NCI-H1092 treated with DMSO at 0.1 percent for 48 hours (cell line): ENCODE measurements around the gene ARHGAP23.
"Not testable (repeated sequence)": the region's sequence is repeated elsewhere in the genome, so short reads cannot be mapped to it uniquely, and the experiment has no call there.

Experiments used
- DNase-seq: peaks from one replicate; lab custom pipeline; 2025; lab: John Stamatoyannopoulos, UW

Gene ARHGAP23

DNA sequence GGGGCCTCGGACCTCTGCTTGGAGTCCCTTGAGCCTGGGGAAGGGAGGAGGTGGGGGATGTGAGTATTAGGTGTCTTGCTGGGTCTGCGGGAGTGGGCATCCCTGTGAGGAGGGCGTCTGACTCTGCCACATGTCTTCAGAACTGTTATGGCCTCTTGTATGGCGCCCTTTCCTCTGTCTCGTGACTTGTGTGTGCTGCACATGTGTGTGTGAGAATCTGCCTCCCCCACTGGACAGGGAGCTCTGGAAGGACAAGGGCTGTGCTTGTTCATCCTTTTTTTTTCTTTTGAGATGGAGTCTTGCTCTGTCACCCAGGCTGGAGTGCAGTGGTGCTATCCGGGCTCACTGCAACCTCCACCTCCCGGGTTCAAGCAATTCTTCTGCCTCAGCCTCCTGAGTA is 33.4 kb downstream of the ARHGAP23 start:
- no peak for DNase-seq

DNA sequence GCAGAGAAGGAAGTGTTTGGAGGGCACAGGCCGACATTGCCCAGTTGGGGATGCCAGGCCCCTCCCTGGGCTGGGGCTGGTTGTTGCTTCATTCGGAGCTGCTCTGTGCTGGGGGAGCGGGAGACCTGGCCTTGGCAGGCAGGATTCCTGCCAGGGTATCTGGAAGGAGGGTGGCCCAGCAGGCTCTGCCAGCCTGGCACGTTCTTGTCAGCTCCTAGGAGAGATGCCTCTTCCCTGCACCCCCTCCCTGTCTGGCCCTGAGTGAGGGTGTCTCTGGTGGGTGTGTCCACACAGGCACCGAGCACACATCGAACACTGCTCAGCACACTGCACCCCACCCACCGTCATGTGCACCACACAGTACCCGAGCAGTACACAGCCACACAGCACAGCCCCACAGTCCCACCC is 35.2 kb downstream of the ARHGAP23 start:
- no peak for DNase-seq

DNA sequence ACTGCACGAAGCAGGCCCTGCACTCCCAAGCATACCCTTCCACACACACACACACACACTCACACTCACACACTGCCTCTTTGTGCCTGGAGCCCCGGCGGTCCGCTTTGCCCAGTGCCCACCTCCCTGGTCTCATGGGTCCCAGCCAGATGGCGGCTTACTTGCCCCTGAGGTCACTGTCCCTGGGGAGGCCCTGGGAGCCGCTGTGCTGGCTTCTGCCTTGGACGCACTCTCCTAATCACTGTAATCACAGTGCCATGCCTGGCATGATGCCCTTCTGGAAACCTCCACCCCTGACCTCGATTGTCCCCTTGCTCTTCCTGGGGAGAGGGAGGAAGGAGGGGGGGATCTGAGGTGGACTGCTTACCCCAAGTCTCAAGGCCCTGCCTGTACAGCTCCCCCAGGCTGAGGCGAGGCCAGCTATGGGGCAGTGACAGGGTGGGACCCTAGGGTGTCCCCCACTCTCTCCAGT is 36.0 kb downstream of the ARHGAP23 start:
- peak; percentile 9 for DNase-seq

DNA sequence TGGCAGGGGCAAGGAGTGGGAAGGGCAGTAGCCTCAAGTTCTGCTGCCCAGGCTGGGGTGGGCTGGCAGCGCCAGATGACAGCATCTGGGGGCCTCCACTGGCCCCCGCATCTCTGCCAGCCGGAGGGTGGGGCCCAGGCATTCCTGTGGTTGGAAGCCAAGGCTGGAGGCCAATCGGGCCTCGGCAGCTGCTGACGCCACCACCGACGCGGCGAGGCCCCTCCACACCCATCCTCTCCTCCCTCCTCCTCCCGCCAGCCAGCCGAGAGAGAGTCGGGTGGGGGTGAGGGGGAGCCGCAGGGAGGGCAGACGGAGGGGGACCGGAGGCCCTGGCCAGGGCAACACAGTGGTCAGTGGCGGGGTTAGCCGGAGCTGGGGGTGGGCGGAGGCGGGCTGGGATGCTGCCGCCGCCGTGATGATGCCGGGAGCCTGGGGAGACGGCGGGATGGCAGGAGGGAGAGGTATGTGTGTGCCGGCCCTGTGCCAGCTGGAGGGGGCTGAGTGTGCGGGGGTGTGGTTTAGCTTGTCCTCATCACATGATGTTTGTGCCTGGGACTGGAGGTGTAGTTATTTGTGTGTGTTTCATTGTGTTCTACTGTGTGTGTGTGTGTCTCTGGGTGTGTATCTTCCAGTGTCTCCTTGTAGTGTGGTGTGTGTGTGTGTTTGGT is 36.6 kb downstream of the ARHGAP23 start:
- DNase-seq = peak; percentile 22

DNA sequence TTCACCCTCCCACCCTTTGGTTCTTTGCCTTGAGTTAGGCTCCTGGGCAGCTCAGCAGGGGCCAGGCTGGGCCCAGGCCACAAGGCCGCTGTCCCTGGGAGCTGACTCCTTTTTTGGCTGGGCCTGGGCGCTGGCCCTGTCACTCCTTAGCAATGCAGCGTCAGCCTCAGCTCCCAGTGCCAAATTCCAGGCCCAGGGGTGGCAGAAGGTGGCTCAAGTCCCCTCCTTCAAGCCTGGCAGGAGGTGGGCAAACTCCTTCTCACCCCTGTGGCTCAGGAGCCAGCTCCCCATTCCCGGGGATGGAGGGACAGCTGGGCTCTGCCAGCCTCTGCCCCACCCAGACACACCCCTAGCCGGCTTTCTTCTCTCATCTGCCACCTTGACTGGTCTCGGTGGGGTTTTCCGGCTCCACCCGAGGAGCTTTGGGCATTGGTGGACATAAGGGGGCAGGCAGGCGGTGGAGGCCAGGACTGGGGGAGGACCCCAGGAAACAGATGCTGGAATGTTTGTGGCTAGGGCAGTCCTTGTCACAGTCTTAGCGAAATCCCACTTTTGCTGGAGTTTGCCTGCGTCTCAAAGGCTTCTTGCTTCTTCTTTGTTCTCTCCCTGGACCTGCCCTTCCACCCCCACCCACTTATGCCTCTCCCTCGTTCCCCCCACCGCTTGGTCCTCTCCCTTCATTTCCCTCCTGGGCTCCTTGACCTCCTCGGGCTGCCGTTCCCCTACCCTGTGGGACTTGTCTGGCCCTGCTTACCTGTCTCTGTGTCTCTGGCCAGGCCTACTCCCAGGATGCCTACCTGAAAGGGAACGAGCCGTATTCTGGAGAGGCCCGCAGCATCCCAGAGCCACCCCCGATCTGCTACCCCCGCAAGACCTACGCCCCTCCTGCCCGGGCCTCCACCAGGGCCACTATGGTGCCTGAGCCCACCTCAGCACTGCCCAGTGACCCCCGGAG is 37.4 kb downstream of the ARHGAP23 start:
- no peak for DNase-seq

DNA sequence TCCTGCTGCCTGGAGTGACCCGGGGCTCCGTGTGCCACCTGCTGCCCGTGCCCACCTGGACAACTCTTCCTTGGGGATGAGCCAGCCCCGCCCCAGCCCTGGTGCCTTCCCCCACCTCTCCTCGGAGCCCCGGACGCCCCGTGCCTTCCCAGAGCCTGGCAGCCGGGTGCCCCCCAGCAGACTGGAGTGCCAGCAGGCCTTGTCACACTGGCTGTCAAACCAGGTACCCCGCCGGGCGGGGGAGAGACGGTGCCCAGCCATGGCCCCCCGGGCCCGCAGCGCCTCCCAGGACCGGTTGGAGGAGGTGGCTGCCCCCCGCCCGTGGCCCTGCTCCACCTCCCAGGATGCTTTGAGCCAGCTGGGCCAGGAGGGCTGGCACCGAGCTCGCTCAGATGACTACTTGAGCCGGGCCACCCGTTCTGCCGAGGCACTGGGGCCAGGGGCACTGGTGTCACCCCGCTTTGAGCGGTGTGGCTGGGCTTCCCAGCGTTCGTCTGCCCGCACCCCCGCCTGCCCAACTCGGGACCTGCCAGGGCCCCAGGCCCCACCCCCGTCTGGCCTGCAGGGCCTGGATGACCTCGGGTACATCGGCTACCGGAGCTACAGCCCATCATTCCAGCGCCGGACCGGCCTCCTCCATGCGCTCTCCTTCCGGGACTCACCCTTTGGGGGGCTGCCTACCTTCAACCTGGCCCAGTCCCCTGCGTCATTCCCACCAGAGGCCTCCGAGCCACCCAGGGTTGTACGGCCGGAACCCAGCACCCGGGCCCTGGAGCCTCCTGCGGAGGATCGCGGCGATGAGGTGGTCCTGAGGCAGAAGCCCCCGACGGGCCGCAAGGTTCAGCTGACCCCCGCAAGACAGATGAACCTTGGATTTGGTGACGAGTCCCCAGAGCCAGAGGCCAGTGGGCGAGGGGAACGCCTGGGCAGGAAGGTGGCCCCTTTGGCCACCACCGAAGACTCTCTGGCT is 38.4 kb downstream of the ARHGAP23 start:
- DNase-seq = no peak

DNA sequence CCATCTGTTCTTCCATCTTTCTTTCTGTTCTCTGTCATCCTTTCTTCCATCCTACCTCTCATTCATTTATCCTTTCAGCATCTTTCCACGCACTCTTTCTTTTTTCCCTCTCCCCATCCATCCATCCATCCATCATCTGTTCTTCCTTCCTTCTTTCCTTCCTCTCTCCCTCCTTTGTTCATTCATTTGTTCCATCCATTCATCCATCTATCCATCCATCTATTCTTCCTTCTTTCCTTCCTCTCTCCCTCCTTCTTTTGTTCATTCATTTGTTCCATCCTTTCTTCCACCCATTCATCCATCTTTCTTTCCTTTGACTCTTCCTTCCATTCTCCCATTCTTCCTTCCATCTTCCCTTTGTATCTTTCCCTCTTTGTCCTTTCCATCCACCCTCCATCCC is 39.2 kb downstream of the ARHGAP23 start:
- DNase-seq = no peak

DNA sequence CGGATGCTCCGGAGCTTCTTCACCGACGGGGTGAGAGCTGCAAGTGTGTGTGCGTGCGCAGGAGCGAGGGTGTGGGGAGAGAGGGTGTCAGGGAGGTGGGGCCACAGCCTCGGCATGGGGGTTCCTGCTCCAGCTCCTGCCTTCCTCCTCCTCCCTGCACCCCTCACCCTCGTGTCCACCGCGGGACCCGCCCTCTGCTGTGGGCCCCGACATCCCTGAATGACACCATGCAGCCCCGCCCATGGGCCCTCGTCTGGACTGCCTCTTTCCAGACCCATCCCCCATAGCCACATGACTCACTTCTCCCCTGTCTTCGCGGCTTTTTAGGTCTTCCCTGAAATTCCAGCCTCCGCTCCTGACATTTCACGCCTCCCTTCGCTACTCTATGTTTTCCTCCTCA is 41.6 kb downstream of the ARHGAP23 start:
- no peak for DNase-seq

DNA sequence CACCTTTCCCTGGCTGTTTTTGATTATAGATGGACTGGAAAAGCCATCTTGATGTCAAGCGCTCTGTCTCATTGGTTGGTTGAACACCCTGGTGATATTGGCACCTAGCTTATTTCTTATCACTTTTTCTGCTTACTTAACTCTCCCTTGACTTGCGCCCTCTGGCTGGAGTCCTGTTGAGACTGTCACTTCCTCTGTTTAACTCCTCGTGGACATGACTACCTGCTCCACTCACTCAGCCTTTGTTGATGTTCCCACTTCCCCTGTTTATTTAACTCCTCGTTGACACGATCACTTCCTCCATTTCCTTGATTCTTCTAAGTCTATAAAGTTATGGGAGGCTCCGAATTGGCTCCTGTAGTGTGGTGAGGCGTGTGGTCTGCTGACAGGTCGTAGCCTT is 43.0 kb downstream of the ARHGAP23 start:
- DNase-seq = not testable (repeated sequence)

DNA sequence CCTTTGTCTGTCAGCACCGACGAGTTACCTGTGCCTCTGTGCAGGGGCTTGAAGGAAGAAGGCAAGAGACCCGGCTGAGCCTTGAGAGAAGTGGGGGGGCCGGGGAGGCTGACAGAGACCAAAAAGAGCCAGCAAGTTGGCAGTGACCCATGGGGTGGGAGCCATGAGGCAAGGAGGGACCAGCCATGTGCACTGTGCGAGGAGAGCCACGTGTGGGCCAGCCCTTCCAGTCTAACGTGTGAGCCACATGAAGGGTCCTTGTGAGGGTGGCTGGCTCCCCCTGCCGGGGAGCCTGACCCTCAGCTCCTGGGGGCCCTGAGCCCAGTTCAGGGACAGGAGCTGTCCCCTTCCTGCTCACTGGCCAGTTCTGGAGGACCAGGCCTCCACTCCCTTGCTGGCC is 46.4 kb downstream of the ARHGAP23 start:
- not testable (repeated sequence) for DNase-seq

DNA sequence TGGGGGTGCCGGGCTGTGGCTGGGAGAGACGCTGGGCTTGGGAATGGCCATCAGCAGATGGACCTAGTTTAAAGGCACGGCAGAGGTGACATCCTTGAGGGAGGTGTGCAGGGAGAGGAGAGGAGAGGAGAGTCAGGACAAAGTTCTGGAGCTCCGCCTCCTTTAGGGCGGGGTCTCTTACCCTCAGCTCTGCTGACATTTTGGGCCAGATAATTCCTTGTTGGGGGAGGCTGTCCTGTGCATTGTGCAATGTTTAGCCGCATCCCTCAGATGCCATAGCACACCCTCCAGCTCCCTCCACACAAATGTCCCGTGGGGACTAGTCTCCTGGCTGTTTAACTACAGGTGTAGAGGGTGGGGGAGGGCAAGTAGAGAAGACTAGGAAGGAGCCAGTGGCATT is 48.3 kb downstream of the ARHGAP23 start:
- DNase-seq = no peak

DNA sequence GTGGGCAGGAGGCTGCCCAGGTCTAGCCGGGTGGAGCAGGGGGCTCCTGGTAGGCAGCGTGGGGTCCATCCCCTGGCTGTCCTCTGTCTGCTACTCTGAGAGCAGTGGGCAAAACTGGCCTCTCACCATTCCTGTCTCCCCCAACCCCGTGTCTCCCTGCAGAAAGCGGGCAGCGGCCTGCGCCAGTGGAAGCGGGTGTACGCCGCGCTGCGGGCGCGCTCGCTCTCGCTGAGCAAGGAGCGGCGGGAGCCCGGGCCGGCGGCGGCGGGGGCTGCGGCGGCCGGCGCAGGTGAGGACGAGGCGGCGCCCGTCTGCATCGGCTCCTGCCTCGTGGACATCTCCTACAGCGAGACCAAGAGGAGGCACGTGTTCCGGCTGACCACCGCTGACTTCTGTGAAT is 49.2 kb downstream of the ARHGAP23 start:
- DNase-seq = not testable (repeated sequence)

DNA sequence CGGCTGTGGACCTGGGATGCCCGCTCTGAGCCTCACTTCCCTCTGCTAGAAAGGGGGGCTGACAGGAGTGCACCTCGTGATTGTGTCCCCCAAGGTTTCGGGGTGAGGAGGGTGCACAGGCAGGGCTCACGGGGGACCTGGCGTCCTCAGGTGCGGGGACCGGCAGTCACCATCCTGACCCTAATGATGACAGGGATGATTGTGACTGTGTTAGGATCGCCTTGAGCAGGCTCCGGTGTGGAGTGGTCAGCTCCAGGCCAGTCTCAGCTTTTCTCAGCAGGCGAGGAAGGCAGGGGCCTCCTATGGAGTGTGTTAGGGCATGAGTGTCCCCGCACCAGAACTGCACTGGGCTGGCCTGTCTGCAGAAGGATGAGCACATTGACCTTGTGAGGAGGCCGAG is 49.7 kb downstream of the ARHGAP23 start:
- not testable (repeated sequence) for DNase-seq

DNA sequence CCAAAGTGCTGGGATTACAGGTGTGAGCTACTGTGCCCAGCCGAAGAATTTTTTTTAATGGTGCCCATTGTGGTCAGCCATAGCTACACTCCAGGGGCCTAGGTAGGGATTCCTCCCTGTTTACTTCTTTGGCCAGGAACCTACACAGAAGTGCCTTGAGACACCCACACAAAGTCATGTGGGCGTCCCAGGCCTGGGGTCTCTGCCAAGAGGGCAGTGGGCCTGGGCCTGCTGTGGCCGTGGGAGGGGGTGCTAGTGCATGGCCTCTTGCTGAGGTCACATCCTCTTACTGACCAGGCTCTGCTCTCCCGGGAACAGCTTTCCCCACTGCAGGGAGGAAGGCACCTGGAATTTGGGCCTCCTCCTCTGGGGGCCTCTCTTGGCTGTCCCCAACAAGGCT is 50.4 kb downstream of the ARHGAP23 start:
- not testable (repeated sequence) for DNase-seq

DNA sequence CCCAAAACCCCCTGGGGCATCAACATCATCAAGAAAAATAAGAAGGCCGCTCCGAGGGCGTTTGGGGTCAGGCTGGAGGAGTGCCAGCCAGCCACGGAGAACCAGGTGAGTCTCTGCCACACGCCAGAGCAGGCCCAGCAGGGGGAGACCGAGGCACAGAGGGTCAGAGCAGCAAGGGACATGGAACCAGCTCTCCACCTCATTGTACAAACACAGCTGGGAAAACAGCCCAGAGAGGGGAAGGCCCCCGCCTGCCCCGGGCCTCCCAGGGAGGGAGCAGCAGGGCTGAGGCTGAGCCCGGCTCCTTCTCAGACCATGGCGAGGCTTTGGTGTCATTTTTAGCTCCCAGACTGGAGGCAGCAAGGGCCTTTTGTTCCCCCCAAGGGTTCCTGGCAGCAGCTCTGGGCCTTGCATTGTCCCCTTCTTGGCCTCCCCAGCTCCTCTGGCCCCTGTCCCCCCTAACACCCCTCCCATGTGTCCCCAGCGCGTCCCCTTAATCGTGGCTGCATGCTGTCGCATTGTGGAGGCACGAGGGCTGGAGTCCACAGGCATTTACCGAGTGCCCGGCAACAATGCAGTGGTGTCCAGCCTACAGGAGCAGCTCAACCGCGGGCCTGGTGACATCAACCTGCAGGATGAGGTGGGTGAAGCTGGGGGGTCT is 53.9 kb downstream of the ARHGAP23 start:
- DNase-seq = peak; percentile 54

DNA sequence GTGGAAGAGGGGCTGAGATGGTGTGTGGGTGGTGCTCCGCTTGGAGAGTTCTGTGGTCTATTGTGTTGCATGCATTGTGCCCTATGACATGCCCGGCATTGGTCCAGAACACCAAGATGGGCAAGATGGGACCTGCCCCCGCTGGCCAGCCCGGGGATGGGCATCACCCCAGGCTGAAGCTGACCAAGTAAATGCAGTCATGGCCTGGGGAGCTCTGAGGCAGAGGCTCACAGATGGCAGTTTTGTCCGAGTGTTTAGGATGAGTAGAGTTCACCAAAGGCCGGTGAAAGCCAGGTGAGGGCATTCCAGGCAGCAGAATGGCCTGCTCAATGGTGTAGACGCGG is 54.4 kb downstream of the ARHGAP23 start:
- not testable (repeated sequence) for DNase-seq

DNA sequence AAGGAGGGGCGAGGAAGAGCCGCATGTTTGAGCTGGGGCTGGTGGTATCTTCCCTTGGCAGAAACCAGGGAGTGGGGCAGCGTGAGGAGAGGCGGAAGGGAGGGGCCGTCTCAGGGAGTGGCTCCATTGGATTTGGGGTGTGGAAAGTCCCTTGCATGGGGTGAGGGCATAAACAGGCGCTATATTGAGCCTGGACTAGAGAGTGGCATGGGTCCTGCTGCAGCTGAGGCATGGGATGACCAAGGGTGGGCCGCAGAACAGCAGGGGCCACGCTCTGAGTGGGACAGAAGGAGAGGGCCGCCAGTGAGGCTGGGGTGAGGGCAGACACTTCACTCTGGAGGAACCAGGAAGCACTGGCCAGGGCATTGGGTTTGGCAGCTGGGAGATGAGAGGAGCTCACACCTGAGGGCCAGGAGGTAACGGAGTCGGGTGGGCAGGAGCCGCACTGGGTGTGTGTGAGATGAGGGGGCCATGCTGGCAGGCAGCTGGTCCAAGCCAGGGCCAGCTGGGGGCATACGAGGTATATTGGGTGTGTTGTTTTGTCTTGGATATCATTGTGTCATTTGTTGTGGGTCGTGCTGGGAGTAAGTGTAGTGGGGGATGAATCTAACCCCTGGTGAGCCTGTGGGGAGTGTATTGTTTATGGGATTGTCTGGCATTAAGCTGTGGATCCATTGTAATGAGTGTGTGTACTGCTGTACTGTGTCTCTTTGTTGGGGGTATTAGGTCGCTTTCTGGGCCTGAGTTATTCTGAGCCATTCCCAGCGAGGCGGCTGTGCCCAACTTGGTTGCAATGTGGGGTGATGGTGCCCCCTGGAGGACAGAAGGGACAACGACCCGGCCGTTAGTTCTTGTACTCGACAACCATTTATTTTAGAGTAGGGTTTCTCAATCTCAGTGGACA is 56.2 kb downstream of the ARHGAP23 start:
- peak; percentile 49 for DNase-seq

DNA sequence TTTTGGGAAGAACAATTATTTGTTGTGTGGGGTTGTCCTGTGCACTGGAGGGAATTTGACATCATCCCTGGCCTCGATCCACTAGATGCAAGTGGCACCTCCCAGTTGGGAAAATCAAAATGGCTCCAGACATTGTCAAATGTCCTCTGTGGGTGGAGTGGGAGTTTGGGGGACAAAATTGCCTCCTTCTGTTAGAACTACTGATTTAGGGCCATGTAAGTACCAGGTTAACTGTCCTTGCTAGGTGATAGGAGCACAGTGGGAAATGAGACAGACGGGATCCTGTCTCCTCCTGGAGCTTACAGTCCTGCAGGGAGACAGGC is 56.8 kb downstream of the ARHGAP23 start:
- DNase-seq = no peak

DNA sequence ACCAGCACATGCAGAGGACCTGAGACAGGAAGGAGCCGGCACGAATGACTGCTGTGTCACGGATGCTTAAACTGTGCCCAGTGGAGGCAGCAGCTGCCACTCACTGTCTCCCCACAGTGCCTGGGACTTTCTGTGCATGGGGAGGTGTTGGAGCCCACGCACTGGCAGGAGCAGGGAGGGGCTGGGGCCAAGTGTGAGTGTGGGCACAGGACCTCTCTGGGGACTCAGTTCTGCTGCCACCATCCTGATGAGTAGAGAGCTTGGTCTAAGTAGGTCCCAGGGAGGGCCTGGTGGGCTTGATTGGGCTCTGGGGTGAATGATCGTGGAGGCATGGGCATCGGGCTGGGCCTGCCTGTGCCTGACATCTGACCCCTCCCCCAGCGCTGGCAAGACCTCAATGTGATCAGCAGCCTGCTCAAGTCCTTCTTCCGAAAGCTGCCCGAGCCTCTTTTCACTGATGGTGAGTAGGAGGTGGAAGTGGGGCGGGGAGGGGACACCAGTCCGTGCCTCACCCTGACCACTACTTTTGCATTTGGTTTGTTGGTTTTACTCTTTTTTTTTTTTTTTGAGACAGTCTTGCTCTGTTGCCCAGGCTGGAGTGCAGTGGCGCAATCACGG is 57.5 kb downstream of the ARHGAP23 start:
- DNase-seq = not testable (repeated sequence)

DNA sequence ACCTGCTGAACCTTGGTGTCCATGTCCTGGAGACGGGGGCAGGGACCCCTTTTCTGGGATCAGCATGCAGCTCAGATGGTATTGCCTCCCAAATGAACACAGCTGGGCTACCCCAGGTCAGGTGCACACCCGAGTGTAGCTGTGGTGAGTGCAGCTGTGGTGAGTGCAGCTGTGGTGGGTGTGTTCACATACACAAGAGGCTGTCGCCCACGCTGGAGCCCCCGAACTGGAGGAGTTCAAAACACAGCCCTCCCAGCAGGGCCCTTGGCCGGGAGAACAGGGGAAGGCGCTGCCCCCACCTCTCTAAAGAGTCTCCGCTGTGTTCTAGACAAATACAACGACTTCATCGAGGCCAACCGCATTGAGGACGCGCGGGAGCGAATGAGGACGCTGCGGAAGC is 61.5 kb downstream of the ARHGAP23 start:
- not testable (repeated sequence) for DNase-seq
